MCF 10A (cell line): Measurements from ENCODE around the gene EP400. TPM values are rescaled to one million over a fixed set of nuclear protein-coding genes. Genes with fewer than 3 reads are reported as not detected.

Experiments used
- BruUV-seq: library from RNA; stranded (reverse); fragments of 400-500 nt; replicated peaks from 2 replicates; lab custom pipeline; 2021; lab: Mats Ljungman, UMichigan
- CTCF ChIA-PET: fragments of 300-600 bp; sonication (Branson Sonifier 250); formaldehyde crosslinking; extraction: SDS; loops from one replicate; lab custom pipeline; 2021; ENCODE audit warnings: antibody characterized with exemption, inconsistent platforms; lab: Yijun Ruan, JAX
- POLR2A ChIA-PET: fragments of 300-600, 350-650 bp; sonication (Branson Sonifier 250); formaldehyde crosslinking; extraction: SDS; loops from one replicate; lab custom pipeline; 2020; ENCODE audit warnings: antibody characterized with exemption, inconsistent platforms; lab: Yijun Ruan, JAX
- DNase-seq: peaks from one replicate; pipeline ENCODE4 v3.0.0-alpha.2; 2018; ENCODE audit not compliant: unreplicated experiment
- H3K27ac Mint-ChIP-seq: one replicate; pipeline ENCODE4 v1.8.0; 2022; ENCODE audit warnings: mild to moderate bottlenecking, low read depth, mixed read lengths; ENCODE audit not compliant: unreplicated experiment
- H3K27me3 Mint-ChIP-seq: one replicate; pipeline ENCODE4 v1.8.0; 2022; ENCODE audit warnings: mixed read lengths; ENCODE audit not compliant: insufficient read depth, unreplicated experiment
- H3K36me3 Mint-ChIP-seq: one replicate; pipeline ENCODE4 v1.8.0; 2022; ENCODE audit warnings: mild to moderate bottlenecking, moderate library complexity, mixed read lengths; ENCODE audit not compliant: insufficient read depth, unreplicated experiment
- H3K4me1 Mint-ChIP-seq: one replicate; pipeline ENCODE4 v1.8.0; 2022; ENCODE audit warnings: mixed read lengths; ENCODE audit not compliant: insufficient read depth, unreplicated experiment
- H3K4me3 Mint-ChIP-seq: one replicate; pipeline ENCODE4 v1.8.0; 2022; ENCODE audit warnings: mild to moderate bottlenecking, moderate library complexity, mixed read lengths; ENCODE audit not compliant: unreplicated experiment
- H3K9me3 Mint-ChIP-seq: one replicate; pipeline ENCODE4 v1.8.0; 2022; ENCODE audit warnings: mixed read lengths; ENCODE audit not compliant: unreplicated experiment
- intact Hi-C: fragments of 100-400 bp; cut with micrococcal nuclease; formaldehyde crosslinking; loops from 2 replicates; pipeline ENCODE4 v1.14.1; 2022
- total RNA-seq: library from RNA; stranded (reverse); gene quantifications from 2 replicates; pipeline ENCODE4 v1.2.3, GENCODE V29; 2022
- TF ChIP-seq, protein P1 (sequence below): fragments of 200-600 bp; IDR thresholded peaks from one replicate; pipeline ENCODE4 v1.8.0; 2022; ENCODE audit warnings: antibody characterized with exemption, mild to moderate bottlenecking; ENCODE audit not compliant: unreplicated experiment

The EP400 gene
- total RNA-seq, 1 experiment from 2014 or later = 52.4 TPM

DNA sequence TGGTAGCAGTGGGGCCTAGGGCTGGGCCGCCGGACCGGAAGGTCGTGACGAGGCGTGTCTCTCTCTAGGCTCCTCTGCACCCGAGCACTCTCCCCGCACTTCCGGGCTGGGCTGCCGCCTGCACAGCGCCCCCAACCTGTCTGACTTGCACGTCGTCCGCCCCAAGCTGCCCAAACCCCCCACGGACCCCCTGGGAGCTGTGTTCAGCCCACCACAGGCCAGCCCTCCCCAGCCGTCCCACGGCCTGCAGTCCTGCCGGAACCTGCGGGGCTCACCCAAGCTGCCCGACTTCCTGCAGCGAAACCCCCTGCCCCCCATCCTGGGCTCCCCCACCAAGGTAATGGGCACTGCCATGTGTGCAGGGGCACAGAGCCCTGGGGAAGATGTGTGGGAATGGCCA lies 33.9 kb upstream of the EP400 start:
- intact Hi-C loops = no loop called here
- Mint-ChIP-seq H3K4me1 (peaks cover 9% of the 10 kb centered on the region), H3K27ac (no peak overlapping the region), H3K4me3 (no peak overlapping the region), H3K9me3 (no peaks in the 10 kb centered on the region), H3K27me3 (no peaks in the 10 kb centered on the region), H3K36me3 (peaks cover 48% of the 10 kb centered on the region)
- no peak for DNase-seq
- ChIA-PET CTCF (interaction anchor here (0.7 kb wide), 2 partner anchors 32 to 120 kb away, joined by 3 to 4 read pairs; no protein-coding TSS in a partner anchor), POLR2A (no interaction called here)
- TF ChIP-seq, protein P1, sequence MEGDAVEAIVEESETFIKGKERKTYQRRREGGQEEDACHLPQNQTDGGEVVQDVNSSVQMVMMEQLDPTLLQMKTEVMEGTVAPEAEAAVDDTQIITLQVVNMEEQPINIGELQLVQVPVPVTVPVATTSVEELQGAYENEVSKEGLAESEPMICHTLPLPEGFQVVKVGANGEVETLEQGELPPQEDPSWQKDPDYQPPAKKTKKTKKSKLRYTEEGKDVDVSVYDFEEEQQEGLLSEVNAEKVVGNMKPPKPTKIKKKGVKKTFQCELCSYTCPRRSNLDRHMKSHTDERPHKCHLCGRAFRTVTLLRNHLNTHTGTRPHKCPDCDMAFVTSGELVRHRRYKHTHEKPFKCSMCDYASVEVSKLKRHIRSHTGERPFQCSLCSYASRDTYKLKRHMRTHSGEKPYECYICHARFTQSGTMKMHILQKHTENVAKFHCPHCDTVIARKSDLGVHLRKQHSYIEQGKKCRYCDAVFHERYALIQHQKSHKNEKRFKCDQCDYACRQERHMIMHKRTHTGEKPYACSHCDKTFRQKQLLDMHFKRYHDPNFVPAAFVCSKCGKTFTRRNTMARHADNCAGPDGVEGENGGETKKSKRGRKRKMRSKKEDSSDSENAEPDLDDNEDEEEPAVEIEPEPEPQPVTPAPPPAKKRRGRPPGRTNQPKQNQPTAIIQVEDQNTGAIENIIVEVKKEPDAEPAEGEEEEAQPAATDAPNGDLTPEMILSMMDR = no peak
- BruUV-seq = no TSS peak

DNA sequence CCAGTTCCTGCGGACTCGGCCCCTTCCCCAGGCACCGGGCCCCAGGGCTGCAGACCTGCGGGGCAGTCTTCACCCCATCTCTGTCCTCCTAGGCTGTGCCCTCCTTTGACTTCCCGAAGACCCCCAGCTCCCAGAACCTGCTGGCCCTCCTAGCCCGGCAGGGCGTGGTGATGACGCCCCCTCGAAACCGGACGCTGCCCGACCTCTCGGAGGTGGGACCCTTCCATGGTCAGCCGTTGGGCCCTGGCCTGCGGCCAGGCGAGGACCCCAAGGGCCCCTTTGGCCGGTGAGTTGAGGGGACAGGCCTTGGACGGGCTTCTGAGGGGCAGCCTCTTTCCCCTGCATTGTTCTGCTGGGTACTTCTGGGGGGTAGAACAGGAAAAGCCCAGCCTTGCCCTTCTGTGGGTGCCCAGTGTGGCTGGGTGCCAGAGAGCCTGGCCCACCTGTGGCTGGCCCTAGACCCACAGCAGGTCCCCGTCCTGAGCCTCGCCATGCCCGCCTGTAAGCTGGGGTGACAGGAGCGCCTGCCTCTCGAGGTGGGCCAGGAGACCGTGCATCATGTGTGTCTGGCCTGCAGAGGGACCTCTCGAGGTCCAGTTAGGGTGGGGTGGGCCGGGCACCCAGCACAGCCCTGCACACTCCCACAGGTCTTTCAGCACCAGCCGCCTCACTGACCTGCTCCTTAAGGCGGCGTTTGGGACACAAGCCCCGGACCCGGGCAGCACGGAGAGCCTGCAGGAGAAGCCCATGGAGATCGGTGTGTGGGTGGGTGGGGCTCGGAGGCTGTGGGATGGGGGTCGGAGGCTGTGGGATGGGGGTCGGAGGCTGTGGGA lies 33.2 kb upstream of the EP400 start:
- POLR2A ChIA-PET = no interaction called here
- no TSS peak for BruUV-seq
- CTCF ChIA-PET = interaction anchor here (0.7 kb wide), 2 partner anchors 33 to 119 kb away, joined by 3 to 4 read pairs; no protein-coding TSS in a partner anchor
- no peak for DNase-seq
- Mint-ChIP-seq H3K4me1 (peaks cover 9% of the 10 kb centered on the region), H3K9me3 (no peaks in the 10 kb centered on the region), H3K4me3 (no peak overlapping the region), H3K36me3 (peaks cover 52% of the 10 kb centered on the region), H3K27ac (no peak overlapping the region), H3K27me3 (no peaks in the 10 kb centered on the region)
- TF ChIP-seq, protein P1 = no peak
- intact Hi-C loops = no loop called here

- no peak overlapping the region for H3K4me3 Mint-ChIP-seq
- H3K27me3 Mint-ChIP-seq = no peaks in the 10 kb centered on the region
- peaks cover 6% of the 10 kb centered on the region for H3K4me1 Mint-ChIP-seq
- H3K36me3 Mint-ChIP-seq = peaks cover 53% of the 10 kb centered on the region
- POLR2A ChIA-PET = no interaction called here
- no peak for DNase-seq
- TF ChIP-seq, protein P1 = no peak
- no peaks in the 10 kb centered on the region for H3K9me3 Mint-ChIP-seq
- CTCF ChIA-PET = interaction anchor here (1.2 kb wide), 1 partner anchor 81 kb away, joined by 5 read pairs; no protein-coding TSS in a partner anchor
- intact Hi-C loops = no loop called here
- H3K27ac Mint-ChIP-seq = no peak overlapping the region
- no TSS peak for BruUV-seq
Measured at GRCh38 chr12:131917139-131917710, 32.5 kb upstream of the EP400 start.

- no peak overlapping the region for H3K4me3 Mint-ChIP-seq
- intact Hi-C loops = no loop called here
- H3K4me1 Mint-ChIP-seq = no peaks in the 10 kb centered on the region
- no peaks in the 10 kb centered on the region for H3K9me3 Mint-ChIP-seq
- ChIA-PET CTCF (interaction anchor here (1.2 kb wide), 1 partner anchor 82 kb away, joined by 5 read pairs; no protein-coding TSS in a partner anchor), POLR2A (no interaction called here)
- TF ChIP-seq, protein P1 = no peak
- BruUV-seq = no TSS peak
- H3K27ac Mint-ChIP-seq = no peak overlapping the region
- DNase-seq = no peak
- peaks cover 47% of the 10 kb centered on the region for H3K36me3 Mint-ChIP-seq
- H3K27me3 Mint-ChIP-seq = no peaks in the 10 kb centered on the region
Measured at GRCh38 chr12:131917711-131918306, 31.9 kb upstream of the EP400 start.
